Stimulated activated CD8-positive, alpha-beta memory T cell treated with anti-CD3 and anti-CD28 coated beads, Interleukin-4, amount 100 ng/mL, for 48 hours (primary cell): ENCODE results near the gene STMN1.
"Not testable (repeated sequence)": the region's sequence is repeated elsewhere in the genome, so short reads cannot be mapped to it uniquely, and the experiment has no call there.

ENCODE experiments used
- DNase-seq: peaks from one replicate; pipeline ENCODE4 v3.0.0-alpha.2; 2020

Gene STMN1

GRCh38 chr1:25905680-25906643, at the start of gene STMN1:
STMN1 (minus strand) TSS chr1:25906419; CDS start chr1:25904676, 1,743 bp downstream.
- peak; percentile 95 for DNase-seq

- no peak for DNase-seq
These were observed 49.3 kb upstream of the STMN1 start for GRCh38 chr1:25955553-25955952.

- DNase-seq = no peak
These were observed 48.2 kb upstream of the STMN1 start for GRCh38 chr1:25954282-25954938.

- DNase-seq = no peak
These were observed 46.7 kb upstream of the STMN1 start for GRCh38 chr1:25952841-25953401.

- no peak for DNase-seq
These were observed 42.4 kb upstream of the STMN1 start for GRCh38 chr1:25948641-25949040.

- no peak for DNase-seq
These were observed 40.8 kb upstream of the STMN1 start for GRCh38 chr1:25947027-25947426.

- DNase-seq = no peak
These were observed 39.5 kb upstream of the STMN1 start for GRCh38 chr1:25945761-25946160.

GRCh38 chr1:25944986-25945385, 38.8 kb upstream of the STMN1 start:
- DNase-seq = no peak

- not testable (repeated sequence) for DNase-seq
These were observed 37.3 kb upstream of the STMN1 start for GRCh38 chr1:25943511-25943910.

- no peak for DNase-seq
These were observed 30.7 kb upstream of the STMN1 start for GRCh38 chr1:25936947-25937346.

- no peak for DNase-seq
These were observed 27.5 kb upstream of the STMN1 start for GRCh38 chr1:25933479-25934365.

- DNase-seq = not testable (repeated sequence)
These were observed 26.7 kb upstream of the STMN1 start for GRCh38 chr1:25932811-25933400.

- no peak for DNase-seq
These were observed 26.1 kb upstream of the STMN1 start for GRCh38 chr1:25932321-25932720.

GRCh38 chr1:25929016-25929415, 22.8 kb upstream of the STMN1 start:
- DNase-seq = no peak

GRCh38 chr1:25927521-25928265, 21.5 kb upstream of the STMN1 start:
- DNase-seq = no peak

- DNase-seq = no peak
These were observed 20.7 kb upstream of the STMN1 start for GRCh38 chr1:25926731-25927496.

GRCh38 chr1:25924454-25924853, 18.2 kb upstream of the STMN1 start:
- DNase-seq = no peak

GRCh38 chr1:25922971-25923552, 16.8 kb upstream of the STMN1 start:
- DNase-seq = peak; percentile 50

GRCh38 chr1:25922056-25922970, 16.1 kb upstream of the STMN1 start:
- peak; percentile 60 for DNase-seq
